BJ (cell line): ENCODE measurements around the gene DDHD1. TPM values are rescaled to one million over a fixed set of nuclear protein-coding genes. Genes with fewer than 3 reads are reported as not detected.
"Not testable (repeated sequence)": the region's sequence is repeated elsewhere in the genome, so short reads cannot be mapped to it uniquely, and the experiment has no call there.

Experiments
- CTCF ChIA-PET: fragments of 350-600 bp; formaldehyde crosslinking; extraction: SDS; loops from one replicate; lab custom pipeline; 2021; ENCODE audit warnings: antibody characterized with exemption, inconsistent platforms; lab: Yijun Ruan, JAX
- POLR2A ChIA-PET: fragments of 300-600 bp; sonication (Branson Sonifier 250); formaldehyde crosslinking; extraction: SDS; loops from one replicate; lab custom pipeline; 2021; ENCODE audit warnings: antibody characterized with exemption; lab: Charles Lee
- DNase-seq: peaks from one replicate; pipeline ENCODE4 v3.0.0-alpha.2; 2011; ENCODE audit warnings: low read depth
- H3K27me3 ChIP-seq: 2 replicates; pipeline ENCODE4 v1.6.0; 2011; ENCODE audit warnings: low read length; ENCODE audit not compliant: control insufficient read depth, insufficient read depth
- H3K36me3 ChIP-seq: 2 replicates; pipeline ENCODE4 v1.5.1; 2011; ENCODE audit warnings: low read length; ENCODE audit not compliant: control insufficient read depth, insufficient read depth
- H3K4me3 ChIP-seq: 2 replicates; pipeline ENCODE4 v1.5.1; 2011; ENCODE audit warnings: low read depth, mild to moderate bottlenecking, control low read depth, low read length
- CTCF ChIP-seq: IDR thresholded peaks from 2 replicates; pipeline ENCODE4 v1.5.1; 2011; ENCODE audit warnings: low read depth, mild to moderate bottlenecking, control low read depth, inconsistent platforms, low read length, moderate library complexity; ENCODE audit not compliant: insufficient read depth
- polyA plus RNA-seq: library from polyadenylated mRNA; depleted of rRNA; stranded (reverse); fragments of >200 nt; gene quantifications from 2 replicates; pipeline ENCODE4 v1.2.3, GENCODE V29; 2011

The DDHD1 gene
- polyA plus RNA-seq, 1 experiment: 4.1 TPM

GRCh38 chr14:53128303-53129028 is 24.7 kb downstream of the DDHD1 start:
- ChIA-PET POLR2A (no interaction called here), CTCF (no interaction called here)
- H3K4me3 ChIP-seq: no peak overlapping the region
- H3K27me3 ChIP-seq: no peaks in the 10 kb centered on the region; the same call in 1 of the 2 replicates
- no peak for TF ChIP-seq CTCF
- DNase-seq: no peak
- no peaks in the 10 kb centered on the region for H3K36me3 ChIP-seq

GRCh38 chr14:53127832-53128231 is 25.3 kb downstream of the DDHD1 start:
- H3K4me3 ChIP-seq: no peak overlapping the region
- ChIA-PET CTCF (no interaction called here), POLR2A (no interaction called here)
- DNase-seq: no peak
- H3K36me3 ChIP-seq: no peaks in the 10 kb centered on the region
- no peak for TF ChIP-seq CTCF
- H3K27me3 ChIP-seq: no peaks in the 10 kb centered on the region; the same call in 1 of the 2 replicates

GRCh38 chr14:53127151-53127550 is 26.0 kb downstream of the DDHD1 start:
- H3K27me3 ChIP-seq: no peaks in the 10 kb centered on the region; the same call in 1 of the 2 replicates
- no peak for DNase-seq
- ChIA-PET CTCF (interaction anchor here (0.9 kb wide), 1 partner anchor 18 kb away, joined by 3 read pairs; no protein-coding TSS in a partner anchor), POLR2A (no interaction called here)
- H3K4me3 ChIP-seq: no peak overlapping the region
- no peaks in the 10 kb centered on the region for H3K36me3 ChIP-seq
- no peak for TF ChIP-seq CTCF

- CTCF ChIA-PET: interaction anchor here (0.9 kb wide), 1 partner anchor 18 kb away, joined by 3 read pairs; no protein-coding TSS in a partner anchor
- TF ChIP-seq CTCF: no peak
- H3K27me3 ChIP-seq: no peaks in the 10 kb centered on the region; the same call in 1 of the 2 replicates
- no peaks in the 10 kb centered on the region for H3K36me3 ChIP-seq
- DNase-seq: no peak
- H3K4me3 ChIP-seq: no peak overlapping the region
- POLR2A ChIA-PET: no interaction called here
Observed at GRCh38 chr14:53126731-53127130, 26.4 kb downstream of the DDHD1 start.

GRCh38 chr14:53124786-53125185 is 28.3 kb downstream of the DDHD1 start:
- ChIA-PET CTCF (interaction anchor here (1.0 kb wide), 1 partner anchor 18 kb away, joined by 3 read pairs; no protein-coding TSS in a partner anchor), POLR2A (no interaction called here)
- Histone ChIP-seq H3K36me3 (no peaks in the 10 kb centered on the region), H3K4me3 (no peak overlapping the region), H3K27me3 (no peaks in the 10 kb centered on the region; the same call in 1 of the 2 replicates)
- DNase-seq: no peak
- TF ChIP-seq CTCF: no peak

GRCh38 chr14:53121419-53121818 is 31.7 kb downstream of the DDHD1 start:
- H3K36me3 ChIP-seq, DNase-seq, CTCF ChIA-PET, H3K27me3 ChIP-seq, H3K4me3 ChIP-seq, POLR2A ChIA-PET: not testable (repeated sequence)

GRCh38 chr14:53117479-53117878 is 35.6 kb downstream of the DDHD1 start:
- H3K36me3 ChIP-seq, POLR2A ChIA-PET, CTCF ChIA-PET, DNase-seq, H3K4me3 ChIP-seq, H3K27me3 ChIP-seq: not testable (repeated sequence)
